ENCODE data around the gene FMN2.

FMN2 gene

GRCh38 chr1:240073097-240073496 lies 18.6 kb upstream of the FMN2 start:
- Histone ChIP-seq H3K27me3 (ENCODE audit: insufficient read depth, low read length) (no peaks in the 10 kb centered on the region), H3K4me3 (ENCODE audit: low read depth, low read length) (no peak overlapping the region), H3K79me2 (ENCODE audit: control insufficient read depth, insufficient read depth, low read length, poor library complexity) (no peaks in the 10 kb centered on the region), H3K4ac (ENCODE audit: low read depth, low read length) (no peak overlapping the region), H3K79me1 (ENCODE audit: low read length) (no peaks in the 10 kb centered on the region), H2BK120ac (ENCODE audit: insufficient read depth, low read length, poor library complexity) (no peak overlapping the region), H3K36me3 (ENCODE audit: control insufficient read depth in 1 of 2, insufficient read depth in 2 of 2, low read length in 2 of 2) (no peaks in the 10 kb centered on the region), H2AFZ (ENCODE audit: insufficient read depth, low read length, poor library complexity) (no peak overlapping the region), H2BK12ac (ENCODE audit: low read length) (no peak overlapping the region), H3K23ac (ENCODE audit: low read length) (no peak overlapping the region), H2AK5ac (ENCODE audit: low read length) (no peak overlapping the region), H3K27ac (ENCODE audit: low read depth, low read length) (no peak overlapping the region), H3K4me2 (ENCODE audit: low read length) (no peak overlapping the region), H2BK5ac (ENCODE audit: low read depth, low read length, poor library complexity) (no peak overlapping the region), H4K8ac (ENCODE audit: low read depth, low read length) (no peak overlapping the region), H3K4me1 (ENCODE audit: control insufficient read depth in 1 of 2, insufficient read depth in 2 of 2, low read length in 2 of 2) (no peaks in the 10 kb centered on the region), H4K91ac (ENCODE audit: low read depth, low read length) (no peak overlapping the region), H3K9me3 (ENCODE audit: insufficient read depth, low read depth, low read length) (no peaks in the 10 kb centered on the region), H3K18ac (ENCODE audit: low read length) (no peak overlapping the region), H3K9ac (ENCODE audit: low read length) (no peak overlapping the region), H4K12ac (ENCODE audit: low read depth, low read length) (no peak overlapping the region), H3K14ac (ENCODE audit: low read length) (no peak overlapping the region)
- DNase-seq: no peak
- no CpG with 5 or more reads among the region's 3 CpGs for WGBS (ENCODE audit: extremely low coverage, insufficient coverage, insufficient read length)

- Histone ChIP-seq H3K27me3 (ENCODE audit: insufficient read depth, low read length) (no peaks in the 10 kb centered on the region), H3K4me1 (ENCODE audit: control insufficient read depth in 1 of 2, insufficient read depth in 2 of 2, low read length in 2 of 2) (no peaks in the 10 kb centered on the region), H2BK12ac (ENCODE audit: low read length) (no peak overlapping the region), H4K8ac (ENCODE audit: low read depth, low read length) (no peak overlapping the region), H3K4me3 (ENCODE audit: low read depth, low read length) (no peak overlapping the region), H3K23ac (ENCODE audit: low read length) (no peak overlapping the region), H3K27ac (ENCODE audit: low read depth, low read length) (no peak overlapping the region), H3K9ac (ENCODE audit: low read length) (no peak overlapping the region), H3K9me3 (ENCODE audit: insufficient read depth, low read depth, low read length) (peaks cover 4% of the 10 kb centered on the region), H2AK5ac (ENCODE audit: low read length) (no peak overlapping the region), H3K14ac (ENCODE audit: low read length) (no peak overlapping the region), H2AFZ (ENCODE audit: insufficient read depth, low read length, poor library complexity) (no peak overlapping the region), H3K4me2 (ENCODE audit: low read length) (no peak overlapping the region), H2BK120ac (ENCODE audit: insufficient read depth, low read length, poor library complexity) (no peak overlapping the region), H3K79me2 (ENCODE audit: control insufficient read depth, insufficient read depth, low read length, poor library complexity) (no peaks in the 10 kb centered on the region), H3K79me1 (ENCODE audit: low read length) (no peaks in the 10 kb centered on the region), H3K4ac (ENCODE audit: low read depth, low read length) (no peak overlapping the region), H3K18ac (ENCODE audit: low read length) (no peak overlapping the region), H2BK5ac (ENCODE audit: low read depth, low read length, poor library complexity) (no peak overlapping the region), H4K91ac (ENCODE audit: low read depth, low read length) (no peak overlapping the region), H4K12ac (ENCODE audit: low read depth, low read length) (no peak overlapping the region), H3K36me3 (ENCODE audit: control insufficient read depth in 1 of 2, insufficient read depth in 2 of 2, low read length in 2 of 2) (no peaks in the 10 kb centered on the region)
- WGBS (ENCODE audit: extremely low coverage, insufficient coverage, insufficient read length): no CpG with 5 or more reads among the region's 5 CpGs
- no peak for DNase-seq
These were observed 17.3 kb upstream of the FMN2 start for GRCh38 chr1:240074422-240074821.

GRCh38 chr1:240074908-240075307 lies 16.8 kb upstream of the FMN2 start:
- no peak overlapping the region for H4K91ac ChIP-seq (ENCODE audit: low read depth, low read length)
- no peaks in the 10 kb centered on the region for H3K4me1 ChIP-seq (ENCODE audit: control insufficient read depth in 1 of 2, insufficient read depth in 2 of 2, low read length in 2 of 2)
- no peaks in the 10 kb centered on the region for H3K79me2 ChIP-seq (ENCODE audit: control insufficient read depth, insufficient read depth, low read length, poor library complexity)
- no peak overlapping the region for H2BK5ac ChIP-seq (ENCODE audit: low read depth, low read length, poor library complexity)
- no peak overlapping the region for H3K27ac ChIP-seq (ENCODE audit: low read depth, low read length)
- no peak overlapping the region for H3K4me3 ChIP-seq (ENCODE audit: low read depth, low read length)
- no peak overlapping the region for H2BK12ac ChIP-seq (ENCODE audit: low read length)
- H4K12ac ChIP-seq (ENCODE audit: low read depth, low read length): no peak overlapping the region
- no peak overlapping the region for H3K9ac ChIP-seq (ENCODE audit: low read length)
- no peak overlapping the region for H3K18ac ChIP-seq (ENCODE audit: low read length)
- no peaks in the 10 kb centered on the region for H3K36me3 ChIP-seq (ENCODE audit: control insufficient read depth in 1 of 2, insufficient read depth in 2 of 2, low read length in 2 of 2)
- no peak overlapping the region for H3K23ac ChIP-seq (ENCODE audit: low read length)
- no peak overlapping the region for H2AK5ac ChIP-seq (ENCODE audit: low read length)
- DNase-seq: no peak
- H2AFZ ChIP-seq (ENCODE audit: insufficient read depth, low read length, poor library complexity): no peak overlapping the region
- H3K4me2 ChIP-seq (ENCODE audit: low read length): no peak overlapping the region
- H3K9me3 ChIP-seq (ENCODE audit: insufficient read depth, low read depth, low read length): peaks cover 5% of the 10 kb centered on the region
- H3K4ac ChIP-seq (ENCODE audit: low read depth, low read length): no peak overlapping the region
- H3K14ac ChIP-seq (ENCODE audit: low read length): no peak overlapping the region
- no peaks in the 10 kb centered on the region for H3K27me3 ChIP-seq (ENCODE audit: insufficient read depth, low read length)
- H3K79me1 ChIP-seq (ENCODE audit: low read length): no peaks in the 10 kb centered on the region
- H2BK120ac ChIP-seq (ENCODE audit: insufficient read depth, low read length, poor library complexity): no peak overlapping the region
- WGBS (ENCODE audit: extremely low coverage, insufficient coverage, insufficient read length): no CpG with 5 or more reads among the region's 3 CpGs
- no peak overlapping the region for H4K8ac ChIP-seq (ENCODE audit: low read depth, low read length)

- H3K14ac ChIP-seq (ENCODE audit: low read length): no peak overlapping the region
- H2AFZ ChIP-seq (ENCODE audit: insufficient read depth, low read length, poor library complexity): no peak overlapping the region
- H3K79me1 ChIP-seq (ENCODE audit: low read length): no peaks in the 10 kb centered on the region
- no peak overlapping the region for H4K91ac ChIP-seq (ENCODE audit: low read depth, low read length)
- H3K79me2 ChIP-seq (ENCODE audit: control insufficient read depth, insufficient read depth, low read length, poor library complexity): no peaks in the 10 kb centered on the region
- WGBS (ENCODE audit: extremely low coverage, insufficient coverage, insufficient read length): no CpG with 5 or more reads among the region's 1 CpG
- H2AK5ac ChIP-seq (ENCODE audit: low read length): no peak overlapping the region
- no peak overlapping the region for H3K4me3 ChIP-seq (ENCODE audit: low read depth, low read length)
- no peak overlapping the region for H2BK12ac ChIP-seq (ENCODE audit: low read length)
- no peak overlapping the region for H3K23ac ChIP-seq (ENCODE audit: low read length)
- no peaks in the 10 kb centered on the region for H3K36me3 ChIP-seq (ENCODE audit: control insufficient read depth in 1 of 2, insufficient read depth in 2 of 2, low read length in 2 of 2)
- H3K27ac ChIP-seq (ENCODE audit: low read depth, low read length): no peak overlapping the region
- H3K18ac ChIP-seq (ENCODE audit: low read length): no peak overlapping the region
- H3K9me3 ChIP-seq (ENCODE audit: insufficient read depth, low read depth, low read length): peaks cover 2% of the 10 kb centered on the region
- H3K27me3 ChIP-seq (ENCODE audit: insufficient read depth, low read length): no peaks in the 10 kb centered on the region
- no peak overlapping the region for H3K4ac ChIP-seq (ENCODE audit: low read depth, low read length)
- no peak overlapping the region for H2BK5ac ChIP-seq (ENCODE audit: low read depth, low read length, poor library complexity)
- H4K8ac ChIP-seq (ENCODE audit: low read depth, low read length): no peak overlapping the region
- no peaks in the 10 kb centered on the region for H3K4me1 ChIP-seq (ENCODE audit: control insufficient read depth in 1 of 2, insufficient read depth in 2 of 2, low read length in 2 of 2)
- no peak overlapping the region for H2BK120ac ChIP-seq (ENCODE audit: insufficient read depth, low read length, poor library complexity)
- DNase-seq: no peak
- H4K12ac ChIP-seq (ENCODE audit: low read depth, low read length): no peak overlapping the region
- H3K9ac ChIP-seq (ENCODE audit: low read length): no peak overlapping the region
- H3K4me2 ChIP-seq (ENCODE audit: low read length): no peak overlapping the region
These were observed 7.3 kb upstream of the FMN2 start for GRCh38 chr1:240084337-240084736.

Data from trophoblast cell (in vitro differentiated cells and primary cell).